ENCODE results near the gene CFL2.
"Not testable (repeated sequence)": the region's sequence is repeated elsewhere in the genome, so short reads cannot be mapped to it uniquely, and the experiment has no call there.

CFL2 gene

DNA sequence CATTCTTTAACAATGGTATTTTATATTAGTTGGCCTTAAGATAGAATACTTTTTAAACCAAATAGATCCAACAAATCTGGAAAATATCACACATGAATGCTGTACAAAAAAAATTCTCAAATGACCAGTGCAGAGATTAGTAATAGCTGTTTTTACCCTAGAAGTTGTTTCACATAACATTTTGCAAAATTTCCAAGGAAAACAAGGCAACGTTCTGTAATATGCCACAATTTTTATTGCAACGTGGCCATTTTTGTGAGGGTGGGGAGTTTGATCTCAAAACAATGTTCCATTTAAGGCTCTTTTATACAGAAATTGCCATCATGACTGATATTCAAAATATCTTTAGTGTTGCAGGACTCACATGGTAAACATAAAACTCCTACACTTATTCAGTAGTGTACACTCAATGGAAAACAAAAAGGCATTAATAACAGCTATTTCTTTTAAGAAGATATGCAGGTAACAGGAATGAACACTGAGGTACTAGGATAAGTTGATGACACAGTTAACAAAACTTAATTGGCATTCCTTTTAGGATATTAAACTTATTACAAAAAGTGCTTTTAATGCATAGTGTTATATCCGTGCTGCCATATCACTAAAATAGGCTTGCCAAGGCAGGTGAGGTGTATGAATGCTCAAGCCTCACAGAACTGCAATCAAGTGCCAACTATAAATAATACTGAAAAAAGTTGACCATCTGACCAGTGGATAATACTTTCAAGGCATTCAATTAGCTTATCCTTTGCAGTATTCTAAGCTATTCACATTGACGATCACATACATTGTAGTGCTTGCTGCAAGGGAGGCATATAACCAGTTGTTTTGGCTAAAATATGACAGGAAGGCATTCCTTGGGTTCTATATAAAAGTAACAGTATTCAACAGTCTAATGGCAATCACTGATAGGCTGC, 2.3 kb downstream of the CFL2 start:
- DNase-seq (ENCODE audit: low read depth in 2 of 3, low spot score in 2 of 3): no peak

DNA sequence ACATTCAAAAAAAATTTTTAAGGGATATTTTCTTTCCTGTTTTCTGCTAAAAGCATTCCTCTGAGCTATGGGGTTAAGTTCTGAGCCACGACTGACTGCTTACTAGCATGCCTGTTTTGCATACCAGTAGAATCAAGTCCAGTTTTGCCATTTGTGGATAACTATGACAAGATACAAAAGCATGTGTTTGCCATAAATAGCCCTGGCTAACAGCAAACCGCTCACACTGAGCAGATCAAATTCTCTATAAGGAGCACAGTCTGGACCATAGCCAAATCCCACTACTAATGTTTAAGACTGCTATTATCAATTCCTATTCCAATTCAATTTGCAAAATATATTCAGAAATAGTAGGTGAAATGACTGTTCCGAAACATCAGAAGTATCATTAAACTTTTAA, 3.2 kb downstream of the CFL2 start:
- no peak for DNase-seq (ENCODE audit: low read depth in 2 of 3, low spot score in 2 of 3)

DNA sequence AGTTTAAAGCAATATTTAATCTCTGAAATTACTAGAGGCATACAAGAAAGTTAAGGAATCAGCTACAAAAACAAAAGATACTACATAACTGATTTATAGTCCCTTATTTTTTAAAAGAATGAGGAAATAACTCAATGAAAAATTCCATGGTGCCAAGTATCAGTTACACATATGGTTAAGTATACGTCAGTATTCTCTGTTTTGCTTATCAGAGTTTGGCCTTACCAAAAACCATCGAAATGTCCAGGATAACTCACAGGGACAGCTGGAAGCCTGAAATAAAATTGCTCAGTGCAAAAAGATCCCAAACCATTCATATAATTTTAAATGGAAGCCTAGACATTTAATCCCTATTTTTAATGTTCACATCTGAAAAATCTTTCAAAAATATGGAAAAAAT, 3.6 kb downstream of the CFL2 start:
- no peak for DNase-seq (ENCODE audit: low read depth in 2 of 3, low spot score in 2 of 3)

DNA sequence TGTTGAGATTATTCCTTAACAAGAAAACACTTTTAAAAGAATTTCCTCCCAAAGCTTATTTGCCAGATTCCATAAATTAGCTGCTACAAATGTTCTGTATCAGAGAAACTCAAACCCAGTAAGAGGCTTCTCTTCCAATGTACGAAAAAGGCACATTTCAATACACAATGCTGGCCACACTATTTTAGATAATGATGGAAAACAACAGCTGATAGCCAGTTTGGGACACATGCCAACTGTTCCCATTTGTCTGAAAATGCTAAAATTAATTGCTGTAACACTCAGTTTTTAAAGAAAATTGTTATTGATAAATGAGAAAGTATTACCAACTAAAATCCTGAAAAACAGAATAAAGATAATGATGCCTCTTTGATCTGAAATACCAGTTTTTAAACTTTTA, 4.4 kb downstream of the CFL2 start:
- no peak for DNase-seq (ENCODE audit: low read depth in 2 of 3, low spot score in 2 of 3)

DNA sequence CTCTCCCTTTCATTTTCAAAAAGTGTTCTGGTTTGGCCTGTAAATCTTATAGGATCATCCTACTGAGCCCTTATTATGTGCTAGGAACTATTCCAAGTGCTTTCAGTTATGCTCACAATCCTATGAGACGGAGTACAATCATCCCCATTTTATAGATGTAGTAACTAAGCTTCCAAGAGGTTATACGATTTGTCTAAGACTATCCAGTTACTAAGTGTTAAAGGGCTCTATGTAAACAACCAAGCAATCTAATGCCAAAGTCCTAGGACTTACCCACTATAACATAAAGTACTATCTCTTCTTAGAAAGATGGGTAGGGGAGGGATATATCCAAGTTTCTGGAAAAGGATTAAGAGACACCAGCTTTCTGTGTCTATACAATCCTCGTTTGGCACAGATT, 6.7 kb downstream of the CFL2 start:
- DNase-seq (ENCODE audit: low read depth in 2 of 3, low spot score in 2 of 3): no peak

DNA sequence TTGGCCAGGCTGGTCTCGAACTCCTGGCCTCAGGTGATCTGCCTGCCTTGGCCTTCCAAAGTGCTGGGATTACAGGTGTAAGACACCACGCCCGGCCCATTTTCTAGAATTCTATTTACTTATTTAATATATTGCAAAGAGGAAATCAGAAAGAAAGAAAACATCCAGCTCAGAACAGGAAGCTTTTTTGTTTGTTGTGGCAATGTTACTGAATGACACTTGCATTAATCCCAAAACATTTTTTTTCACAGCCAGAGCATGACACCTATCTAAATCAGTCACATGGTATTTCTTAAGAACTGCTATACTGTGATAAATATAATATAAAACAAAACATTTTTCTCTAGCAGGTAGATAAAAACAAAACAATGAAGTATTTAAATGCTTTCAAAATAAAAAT, 12.6 kb downstream of the CFL2 start:
- DNase-seq (ENCODE audit: low read depth in 2 of 3, low spot score in 2 of 3): no peak

DNA sequence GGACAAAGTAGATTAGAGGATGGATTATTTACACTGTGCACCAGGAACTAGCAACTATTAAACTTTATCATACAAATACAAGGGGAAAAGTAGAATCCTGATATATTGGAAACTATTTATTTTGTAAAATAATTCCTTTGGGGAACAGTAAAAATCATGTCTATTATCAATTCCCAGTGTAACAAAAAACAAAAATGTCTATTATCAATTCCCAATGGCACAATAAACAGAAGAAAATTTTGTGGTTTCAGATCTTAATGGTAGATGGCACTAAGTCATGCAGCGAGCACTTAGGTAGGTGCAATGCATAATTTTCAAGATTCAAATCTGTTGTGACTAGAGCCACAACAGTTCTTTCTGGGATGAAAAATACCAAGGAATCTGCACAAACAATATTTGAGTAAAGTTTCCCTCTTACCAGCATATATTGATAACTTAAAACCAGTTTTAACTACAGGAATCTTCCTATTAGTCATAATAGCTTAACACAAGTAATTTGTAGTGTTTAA, 13.7 kb downstream of the CFL2 start:
- DNase-seq (ENCODE audit: low read depth in 2 of 3, low spot score in 2 of 3): no peak

DNA sequence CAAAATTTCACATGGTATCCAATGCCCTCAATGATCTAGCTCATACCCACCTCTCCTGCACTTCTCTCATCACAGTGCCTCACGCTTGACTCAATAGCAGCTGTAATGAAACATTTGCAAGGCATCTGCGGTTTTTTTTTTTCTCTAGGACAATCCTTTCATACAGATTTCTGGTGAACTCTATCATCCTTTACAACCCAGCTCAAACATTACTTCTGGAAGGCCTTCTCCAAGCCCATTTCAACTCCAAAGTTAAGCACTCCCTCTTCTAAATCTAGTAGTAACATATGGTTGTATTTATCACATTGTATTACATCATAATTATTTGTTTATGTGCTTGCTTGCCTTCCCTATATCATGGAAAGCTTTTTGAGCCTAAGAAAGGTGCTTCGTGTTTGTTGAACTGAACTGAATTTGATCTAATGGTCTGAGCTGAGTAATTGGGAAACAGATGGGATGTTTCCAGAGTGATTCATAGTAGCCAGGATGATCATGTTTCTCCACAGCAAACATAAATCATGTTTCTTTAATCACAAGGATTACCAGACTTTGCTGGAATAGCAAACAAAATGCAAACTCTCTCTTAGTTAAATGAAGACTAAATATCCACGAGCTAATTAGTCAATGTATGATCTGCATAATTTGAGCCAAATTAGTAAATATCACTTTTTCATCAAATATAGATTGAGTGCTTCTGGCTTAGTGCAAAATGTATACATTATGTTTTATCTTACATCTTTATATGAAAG, 14.3 kb downstream of the CFL2 start:
- no peak for DNase-seq (ENCODE audit: low read depth in 2 of 3, low spot score in 2 of 3)

DNA sequence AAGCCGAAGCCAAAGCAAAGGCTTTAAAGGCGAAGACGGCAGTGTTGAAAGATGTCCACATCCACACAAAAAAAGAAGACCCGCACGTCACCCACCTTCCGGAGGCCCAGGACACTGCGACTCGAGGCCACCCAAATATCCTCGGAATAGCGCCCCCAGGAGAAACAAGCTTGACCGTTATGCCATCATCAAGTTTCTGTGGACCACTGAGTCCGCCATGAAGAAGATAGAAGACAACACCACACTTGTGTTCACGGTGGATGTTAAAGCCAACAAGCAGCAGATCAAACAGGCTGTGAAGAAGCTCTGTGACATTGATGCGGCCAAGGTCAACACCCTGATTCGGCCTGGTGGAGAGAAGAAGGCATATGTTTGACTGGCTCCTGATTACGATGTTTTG, 20.2 kb downstream of the CFL2 start:
- not testable (repeated sequence) for DNase-seq (ENCODE audit: low read depth in 2 of 3, low spot score in 2 of 3)

DNA sequence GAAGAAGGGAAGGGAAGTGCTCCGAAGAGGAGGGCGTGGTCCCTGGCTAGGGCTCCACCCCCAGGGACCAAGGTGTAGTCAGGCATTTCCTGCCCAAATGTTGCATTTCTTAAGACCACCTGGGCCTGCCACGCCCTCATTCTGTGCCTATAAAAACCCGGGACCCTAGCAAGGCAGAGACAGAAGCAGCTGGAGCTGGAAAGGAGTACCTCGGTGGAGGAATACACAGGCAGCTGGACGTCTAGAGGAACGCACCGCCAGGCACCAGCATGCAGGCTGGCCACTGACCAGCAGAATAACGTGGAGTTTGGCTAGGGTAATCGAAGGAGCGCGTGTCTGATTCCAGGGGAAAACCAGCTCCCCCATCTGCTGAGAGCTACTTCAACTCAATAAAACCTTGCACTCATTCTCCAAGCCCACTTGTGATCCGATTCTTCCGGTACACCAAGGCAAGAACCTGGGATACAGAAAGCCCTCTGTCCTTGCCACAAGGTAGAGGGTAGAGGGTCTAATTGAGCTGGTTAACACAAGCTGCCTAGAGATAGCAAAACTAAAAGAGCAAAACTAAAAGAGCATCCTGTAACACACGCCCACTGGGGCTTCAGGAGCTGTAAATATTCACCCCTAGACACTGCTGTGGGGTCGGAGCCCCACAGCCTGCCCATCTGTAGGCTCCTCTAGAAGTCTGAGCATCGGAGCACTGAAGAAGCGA, 21.0 kb downstream of the CFL2 start:
- DNase-seq (ENCODE audit: low read depth in 2 of 3, low spot score in 2 of 3): no peak

DNA sequence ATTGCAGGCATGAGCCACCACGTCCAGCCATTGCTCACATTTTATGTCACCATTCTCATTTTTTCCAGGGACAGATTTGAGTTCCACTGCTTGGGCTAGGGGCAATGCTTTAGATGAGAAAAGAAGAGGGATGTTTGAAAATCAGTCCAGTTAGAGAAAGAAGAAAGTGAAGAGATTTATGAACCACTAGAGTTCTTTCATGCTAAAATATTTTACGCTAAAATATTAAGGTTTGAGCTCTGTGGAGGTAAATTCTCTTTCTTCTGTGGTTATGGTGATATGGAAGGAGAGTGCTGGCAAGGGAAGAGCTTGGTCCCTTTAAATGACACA, 21.5 kb downstream of the CFL2 start:
- no peak for DNase-seq (ENCODE audit: low read depth in 2 of 3, low spot score in 2 of 3)

DNA sequence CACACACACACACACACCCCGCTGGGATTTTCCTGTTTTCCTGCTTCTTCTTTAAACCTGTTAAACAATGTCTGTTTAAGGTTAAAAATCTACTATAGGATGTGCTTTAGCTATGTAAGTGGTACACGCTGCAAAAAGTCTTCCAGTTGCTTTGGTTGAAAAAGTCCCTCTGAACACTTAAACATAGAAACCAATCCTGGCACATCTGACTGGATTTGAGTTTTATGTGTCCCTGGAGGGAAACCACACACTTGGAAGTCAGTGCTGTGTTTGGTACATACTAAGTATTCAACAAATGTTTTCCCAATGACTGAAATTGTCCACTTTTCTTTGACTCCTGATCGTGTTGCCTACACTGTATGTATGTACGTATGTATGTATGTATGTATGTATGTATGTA, 22.0 kb downstream of the CFL2 start:
- DNase-seq (ENCODE audit: low read depth in 2 of 3, low spot score in 2 of 3): no peak

DNA sequence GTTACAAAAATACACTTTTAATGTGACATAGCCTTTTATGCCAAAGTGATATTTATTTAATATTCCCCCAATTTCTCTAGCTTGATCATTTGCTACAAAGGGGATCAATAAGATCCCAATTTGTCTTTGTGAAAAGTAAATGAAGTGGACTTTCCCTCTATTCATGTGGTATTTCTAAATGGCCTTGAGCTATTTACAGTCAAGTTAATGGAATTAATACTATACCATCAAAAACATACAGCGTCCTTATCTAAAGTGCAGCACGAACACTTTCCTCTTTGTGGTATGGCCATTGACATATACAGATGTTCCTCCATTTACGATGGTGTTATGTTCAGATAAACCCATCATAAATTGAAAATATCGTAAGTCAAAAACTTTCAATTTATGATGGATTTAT, 23.2 kb downstream of the CFL2 start:
- no peak for DNase-seq (ENCODE audit: low read depth in 2 of 3, low spot score in 2 of 3)

DNA sequence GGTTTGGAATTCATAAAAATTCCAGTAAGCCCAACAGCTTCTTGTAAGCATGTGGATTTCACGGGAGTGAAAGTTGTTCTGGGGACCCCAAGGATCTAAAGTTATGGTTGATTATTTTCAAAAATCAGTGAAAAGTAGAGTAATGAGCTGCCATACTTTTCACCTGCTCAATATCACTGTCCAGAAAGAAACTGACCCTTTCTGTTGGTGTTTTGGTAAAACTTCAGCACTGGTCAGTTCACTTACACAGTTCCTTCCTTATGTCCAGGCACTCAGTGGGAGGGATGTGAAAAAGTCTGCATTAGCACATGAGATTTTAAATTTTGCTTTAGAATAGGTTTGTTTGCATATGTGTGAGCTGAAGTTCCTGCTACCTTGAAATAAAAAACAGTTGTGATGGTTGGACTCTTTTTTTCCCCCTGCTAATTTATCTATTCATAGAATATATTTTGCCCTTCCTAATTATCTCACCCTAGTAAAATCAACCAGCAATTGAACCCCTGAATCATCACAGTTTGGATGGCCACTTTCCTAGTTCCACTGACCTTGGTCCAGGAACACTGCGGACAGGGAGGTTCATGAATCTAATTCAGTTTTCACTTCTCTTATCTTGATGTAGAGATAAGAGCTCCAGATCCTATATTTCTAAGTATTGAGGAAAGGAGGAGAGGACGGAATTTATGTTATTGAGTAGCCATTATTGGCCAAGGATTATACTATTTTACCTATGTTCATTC, 25.8 kb downstream of the CFL2 start:
- no peak for DNase-seq (ENCODE audit: low read depth in 2 of 3, low spot score in 2 of 3)

DNA sequence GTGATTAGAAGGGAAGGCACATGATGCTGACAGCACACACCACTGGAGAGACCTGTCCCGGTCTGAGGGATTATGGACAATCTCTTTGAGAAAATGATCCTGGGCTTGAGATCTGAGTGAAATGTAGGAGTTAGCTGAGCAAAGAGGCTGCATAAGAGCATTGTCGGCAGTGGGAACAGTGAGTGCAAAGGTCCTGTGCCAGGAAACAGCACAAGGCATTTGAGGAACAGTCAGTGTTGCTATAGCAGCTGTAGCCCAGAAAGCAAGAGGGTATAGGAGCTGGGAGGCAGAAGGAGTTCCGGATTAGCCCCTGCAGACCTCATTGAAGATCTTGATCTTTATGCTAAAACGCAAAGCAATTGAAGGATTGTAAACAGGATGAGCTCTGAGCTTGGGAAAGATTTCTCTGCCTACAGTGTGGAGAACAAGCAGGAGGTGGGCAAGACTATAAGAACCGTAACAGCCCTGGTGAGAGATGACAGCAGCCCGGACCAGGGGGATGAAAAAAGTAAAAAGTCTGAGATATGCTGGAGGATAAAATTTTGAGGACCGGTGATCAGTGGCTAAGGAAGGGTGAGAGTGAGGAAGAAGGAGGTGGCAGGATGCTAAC, 28.5 kb downstream of the CFL2 start:
- no peak for DNase-seq (ENCODE audit: low read depth in 2 of 3, low spot score in 2 of 3)

DNA sequence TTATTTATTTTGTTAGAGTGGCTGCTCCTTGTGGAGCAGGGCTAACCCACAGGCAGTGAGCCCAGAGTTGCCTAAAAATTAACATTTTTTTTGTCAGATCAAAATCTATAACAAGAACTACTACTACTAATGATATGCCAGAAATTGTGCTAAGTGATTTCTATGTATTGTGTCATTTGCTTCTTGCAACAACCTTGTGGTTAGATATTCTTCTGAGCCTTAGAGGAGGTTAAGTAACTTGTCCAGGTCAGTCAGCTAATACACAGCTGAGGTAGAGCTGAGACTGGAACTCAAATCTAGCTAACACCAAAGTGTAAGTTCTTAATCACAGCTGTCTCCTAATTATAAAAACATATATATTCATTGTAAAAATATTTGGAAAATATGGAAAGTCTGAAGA, 29.8 kb downstream of the CFL2 start:
- no peak for DNase-seq (ENCODE audit: low read depth in 2 of 3, low spot score in 2 of 3)

DNA sequence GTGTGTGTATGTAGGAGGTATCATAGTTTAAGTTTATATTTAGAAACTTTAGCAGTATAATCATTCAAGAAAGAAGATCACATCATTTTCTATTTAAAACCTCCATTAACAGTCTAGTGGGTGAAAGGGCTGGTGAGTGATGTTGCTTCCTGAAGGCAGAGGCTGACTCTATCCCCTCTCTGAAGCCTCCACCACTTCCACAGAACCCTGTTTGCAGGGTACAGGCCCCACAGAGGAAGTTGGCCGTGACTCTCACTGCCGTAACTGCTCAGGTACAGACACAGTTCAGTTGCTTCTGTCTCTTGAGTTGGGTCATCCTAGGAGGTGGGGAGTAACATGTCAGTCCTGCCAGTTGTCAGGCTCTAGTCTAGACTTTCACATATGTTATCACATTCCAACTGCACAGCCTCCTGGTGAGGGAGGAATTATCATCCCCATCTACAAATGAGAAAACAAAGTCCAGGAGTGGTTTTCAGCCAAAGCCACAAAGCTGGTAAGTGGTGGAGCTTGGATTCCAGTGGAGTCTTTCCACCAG, 31.5 kb downstream of the CFL2 start:
- DNase-seq (ENCODE audit: low read depth in 2 of 3, low spot score in 2 of 3): no peak

DNA sequence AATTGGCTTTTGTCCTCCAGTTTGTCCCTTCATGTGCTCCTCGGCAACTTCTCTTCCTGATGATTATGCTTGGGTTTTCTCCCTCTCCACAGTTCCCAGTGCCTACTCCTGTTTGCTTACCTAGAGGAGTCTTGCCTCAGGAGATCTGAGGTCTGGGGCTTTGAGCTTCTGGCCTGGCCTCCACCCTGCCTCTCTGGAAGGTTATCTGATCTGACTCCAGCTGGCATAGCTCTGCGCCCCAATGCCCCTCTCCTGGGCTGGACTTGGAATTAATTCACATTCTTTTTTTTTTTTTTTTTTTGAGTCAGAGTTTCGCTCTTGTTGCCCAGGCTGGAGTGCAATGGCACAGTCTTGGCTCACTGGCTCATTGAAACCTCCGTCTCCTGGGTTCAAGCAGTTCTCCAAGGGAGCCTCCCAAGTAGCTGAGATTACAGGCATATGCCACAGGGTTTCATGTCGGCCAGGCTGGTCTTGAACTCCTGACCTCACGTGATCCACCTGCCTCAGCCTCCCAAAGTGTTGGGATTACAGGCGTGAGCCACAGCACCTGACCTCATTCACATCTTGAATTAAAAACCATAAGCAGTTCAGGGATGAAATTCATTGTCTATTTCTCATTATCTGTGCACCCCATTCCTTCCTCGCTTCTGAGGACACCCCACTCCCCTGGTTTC, 33.5 kb downstream of the CFL2 start:
- no peak for DNase-seq (ENCODE audit: low read depth in 2 of 3, low spot score in 2 of 3)

DNA sequence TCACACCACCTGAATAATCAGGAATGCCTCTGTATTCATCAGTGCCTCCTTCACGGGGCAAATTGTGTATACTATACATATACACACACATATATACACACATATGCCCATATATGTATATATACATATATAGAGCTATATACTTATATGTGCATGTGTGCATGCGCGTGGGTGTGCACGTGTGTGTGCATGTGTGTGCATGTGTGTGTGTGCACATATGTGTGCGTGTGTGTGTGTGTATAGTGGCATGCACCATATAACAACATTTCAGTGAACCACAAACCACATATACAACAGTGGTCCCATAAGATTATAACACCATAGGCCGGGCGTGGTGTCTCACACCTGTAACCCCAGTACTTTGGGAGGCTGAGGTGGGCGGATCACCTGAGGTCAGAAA, 35.7 kb downstream of the CFL2 start:
- DNase-seq (ENCODE audit: low read depth in 2 of 3, low spot score in 2 of 3): no peak

DNA sequence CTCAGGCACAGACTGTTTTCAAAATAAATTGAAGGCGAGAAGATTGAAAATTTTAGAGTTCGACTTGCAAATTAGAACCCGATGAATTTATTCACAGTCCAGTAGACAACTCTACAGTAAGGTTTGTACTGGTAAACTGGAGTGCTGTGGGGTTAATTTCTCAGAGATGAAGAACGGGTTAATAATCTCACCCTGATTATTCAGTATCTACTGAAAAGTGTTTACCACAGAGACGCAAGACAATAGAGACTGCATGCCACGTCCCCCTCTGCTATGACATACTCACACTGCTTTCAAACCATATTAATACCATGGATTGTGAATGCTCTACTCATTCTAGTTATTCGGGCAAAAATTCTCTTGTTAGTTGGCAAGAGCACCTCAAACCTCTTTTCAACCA, 36.1 kb downstream of the CFL2 start:
- DNase-seq (ENCODE audit: low read depth in 2 of 3, low spot score in 2 of 3): no peak

Data from activated CD8-positive, alpha-beta memory T cell treated with anti-CD3 and anti-CD28 coated beads for 48 hours (primary cell).